Measurements from ENCODE around the gene RFX8. TPM values are rescaled to one million over a fixed set of nuclear protein-coding genes. Genes with fewer than 3 reads are reported as not detected.

RFX8 gene
- total and polyA plus RNA-seq, 2 of the 4 experiments (the other 2 are of a cell fraction), result 2.9 to 5.3 TPM

DNA sequence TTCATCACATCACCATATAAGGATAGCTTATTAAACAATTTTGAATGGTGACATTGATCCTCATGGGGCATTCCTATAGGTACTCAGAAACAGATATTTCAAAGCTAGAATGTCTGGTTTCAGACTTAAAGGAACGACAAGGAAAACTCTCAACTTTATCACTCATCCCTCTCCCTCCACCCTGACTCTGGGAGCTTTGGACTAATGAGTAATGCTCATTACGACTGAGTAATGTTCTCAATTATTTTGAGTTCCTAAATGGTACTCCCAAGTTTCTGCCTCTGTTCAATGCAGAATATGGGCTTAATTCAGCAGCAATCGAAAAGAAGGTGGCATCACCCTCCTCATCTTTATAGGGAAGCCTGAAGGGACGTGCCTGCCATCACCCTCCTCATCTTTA, 43.4 kb downstream of the RFX8 start:
- in situ Hi-C loops (cut with MboI; ENCODE audit: low sequenced_read_pairs) (no loop called here), intact Hi-C loops (cut with micrococcal nuclease) (no loop called here), dilution Hi-C loops (cut with HindIII; ENCODE audit: low sequenced_read_pairs, unreplicated experiment) (no loop called here)
- DNase-seq (no peak), ATAC-seq (ENCODE audit: low read depth) (no peak)
- Histone ChIP-seq H2AFZ (replicated peaks; ENCODE audit: low read length, poor library complexity) (no peak overlapping the region), H3K79me1 (ENCODE audit: low read depth in 1 of 2, low read length in 2 of 2) (peaks cover 18 to 47% of the 10 kb centered on the region in 2 experiments), H3K18ac (ENCODE audit: low read depth, low read length) (no peak overlapping the region), H2AK9ac (replicated peaks; ENCODE audit: low read depth, low read length, poor library complexity) (no peak overlapping the region), H3K56ac (ENCODE audit: extremely low read depth, insufficient read depth, low read length) (no peak overlapping the region), H3K14ac (replicated peaks; ENCODE audit: low read depth, low read length) (0 out of 2 replicates have a peak overlapping the region, but pooled peaks have one; percentile 16), H2BK20ac (ENCODE audit: low read depth, low read length) (no peak overlapping the region), H2BK120ac (ENCODE audit: low read depth, low read length) (no peak overlapping the region), H3K4me3 (ENCODE audit: insufficient read depth, low read depth, low read length) (no peak overlapping the region), H2AK5ac (ENCODE audit: low read depth, low read length) (no peak overlapping the region), H3K23ac (ENCODE audit: low read depth, low read length) (no peak overlapping the region), H2BK5ac (ENCODE audit: low read depth, low read length, poor library complexity, severe bottlenecking) (no peak overlapping the region), H3K27me3 (ENCODE audit: control insufficient read depth, insufficient read depth, low read length) (no peaks in the 10 kb centered on the region), H3K4me2 (ENCODE audit: low read depth, low read length) (no peak overlapping the region), H3K36me3 (ENCODE audit: control insufficient read depth, insufficient read depth, low read length) (no peaks in the 10 kb centered on the region), H4K91ac (ENCODE audit: insufficient read depth, low read depth, low read length) (no peak overlapping the region), H3K9ac (ENCODE audit: low read depth, low read length) (no peak overlapping the region), H3K9me3 (ENCODE audit: control insufficient read depth, insufficient read depth, low read length) (no peaks in the 10 kb centered on the region), H4K20me1 (ENCODE audit: insufficient read depth, low read length) (no peaks in the 10 kb centered on the region), H3K4me1 (ENCODE audit: control insufficient read depth, insufficient read depth, low read length) (peaks cover 2% of the 10 kb centered on the region; the same call in 1 of the 2 replicates), H3K4ac (ENCODE audit: low read depth, low read length) (no peak overlapping the region), H3K9me1 (ENCODE audit: insufficient read depth, low read length) (peaks cover 15% of the 10 kb centered on the region), H4K8ac (ENCODE audit: low read depth in 2 of 2, low read length in 2 of 2) (no peak overlapping the region), H4K5ac (ENCODE audit: low read depth, low read length) (no peak overlapping the region), H3K27ac (ENCODE audit: insufficient read depth, low read length) (no peak overlapping the region), H2BK15ac (ENCODE audit: low read depth, low read length) (no peak overlapping the region)
- no CpG with 5 or more reads among the region's 4 CpGs for WGBS, 2 experiments (ENCODE audit: extremely low coverage in 2 of 2, insufficient read length in 1 of 2)
- no TSS peak for BruUV-seq (replicated peaks)
- CTCF ChIA-PET, result no interaction called here
- TF ChIP-seq, protein P1, sequence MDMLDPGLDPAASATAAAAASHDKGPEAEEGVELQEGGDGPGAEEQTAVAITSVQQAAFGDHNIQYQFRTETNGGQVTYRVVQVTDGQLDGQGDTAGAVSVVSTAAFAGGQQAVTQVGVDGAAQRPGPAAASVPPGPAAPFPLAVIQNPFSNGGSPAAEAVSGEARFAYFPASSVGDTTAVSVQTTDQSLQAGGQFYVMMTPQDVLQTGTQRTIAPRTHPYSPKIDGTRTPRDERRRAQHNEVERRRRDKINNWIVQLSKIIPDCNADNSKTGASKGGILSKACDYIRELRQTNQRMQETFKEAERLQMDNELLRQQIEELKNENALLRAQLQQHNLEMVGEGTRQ (IDR thresholded peaks at IDR 0.05; ENCODE audit: low read depth, low read length), result no peak
- no peak for TF ChIP-seq NFE2L2 (IDR thresholded peaks at IDR 0.05; ENCODE audit: low read depth, low read length)
- TF ChIP-seq, protein P2, sequence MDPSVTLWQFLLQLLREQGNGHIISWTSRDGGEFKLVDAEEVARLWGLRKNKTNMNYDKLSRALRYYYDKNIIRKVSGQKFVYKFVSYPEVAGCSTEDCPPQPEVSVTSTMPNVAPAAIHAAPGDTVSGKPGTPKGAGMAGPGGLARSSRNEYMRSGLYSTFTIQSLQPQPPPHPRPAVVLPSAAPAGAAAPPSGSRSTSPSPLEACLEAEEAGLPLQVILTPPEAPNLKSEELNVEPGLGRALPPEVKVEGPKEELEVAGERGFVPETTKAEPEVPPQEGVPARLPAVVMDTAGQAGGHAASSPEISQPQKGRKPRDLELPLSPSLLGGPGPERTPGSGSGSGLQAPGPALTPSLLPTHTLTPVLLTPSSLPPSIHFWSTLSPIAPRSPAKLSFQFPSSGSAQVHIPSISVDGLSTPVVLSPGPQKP (IDR thresholded peaks at IDR 0.05; ENCODE audit: borderline replicate concordance, low read depth, low read length), result no peak
- TF ChIP-seq RCOR1 (IDR thresholded peaks at IDR 0.05; ENCODE audit: insufficient replicate concordance, low read length), result no peak
- no peak for TF ChIP-seq MXI1 (IDR thresholded peaks at IDR 0.05; ENCODE audit: borderline replicate concordance, low read depth, low read length)
- TF ChIP-seq FOS (IDR thresholded peaks at IDR 0.05; ENCODE audit: low read depth, low read length), result no peak
- POLR2A ChIA-PET (ENCODE audit: unreplicated experiment), result no interaction called here

Measured in IMR-90 (cell line).